Measurements from ENCODE around the gene TTC22.

Gene TTC22

DNA sequence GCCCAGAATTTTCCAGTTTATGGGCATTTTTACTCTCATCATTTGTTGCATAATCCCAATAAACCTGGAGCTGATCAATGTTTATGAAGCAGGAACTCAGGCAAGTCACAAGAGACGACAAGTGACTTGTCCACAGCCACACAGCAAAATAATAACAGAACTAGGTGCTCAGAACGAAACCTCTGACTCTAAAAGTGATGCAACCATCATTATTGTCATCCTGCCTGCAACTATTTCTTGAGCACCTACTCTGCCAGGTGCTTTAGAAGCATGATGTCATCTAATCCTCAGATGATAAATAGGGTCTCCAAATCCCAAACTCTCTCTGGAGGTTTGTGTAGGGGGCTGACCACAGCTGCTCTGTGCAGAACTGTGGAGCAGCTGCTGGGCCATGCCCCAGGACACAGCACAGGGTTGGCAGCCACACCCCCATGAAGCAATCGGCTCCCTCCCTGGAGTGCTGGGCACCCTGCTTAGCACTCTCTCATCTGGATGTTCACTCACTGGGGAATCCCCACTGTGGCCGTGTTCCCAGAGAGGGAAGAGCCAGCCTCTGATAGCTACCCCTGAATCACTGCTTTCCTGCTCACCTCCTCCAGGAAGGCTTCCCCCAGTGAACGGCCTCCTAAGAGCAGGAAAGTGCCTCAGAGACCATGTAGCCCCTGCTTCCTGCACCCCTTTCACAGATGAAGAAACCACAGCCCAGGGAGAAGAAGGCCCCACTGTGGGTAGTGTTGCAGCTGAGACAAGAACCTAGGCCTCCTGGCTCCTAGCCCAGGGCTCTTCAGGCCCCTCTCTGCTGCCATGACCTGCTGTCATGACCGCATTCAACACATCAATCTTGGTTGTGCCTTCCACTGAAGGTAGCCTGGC is 2.1 kb downstream of the TTC22 start:
- Histone ChIP-seq H3K4ac (ENCODE audit: low read length) (no peak overlapping the region), H3K4me3 (ENCODE audit: low read length in 2 of 2) (no peak overlapping the region), H4K8ac (ENCODE audit: low read depth, low read length) (no peak overlapping the region)

DNA sequence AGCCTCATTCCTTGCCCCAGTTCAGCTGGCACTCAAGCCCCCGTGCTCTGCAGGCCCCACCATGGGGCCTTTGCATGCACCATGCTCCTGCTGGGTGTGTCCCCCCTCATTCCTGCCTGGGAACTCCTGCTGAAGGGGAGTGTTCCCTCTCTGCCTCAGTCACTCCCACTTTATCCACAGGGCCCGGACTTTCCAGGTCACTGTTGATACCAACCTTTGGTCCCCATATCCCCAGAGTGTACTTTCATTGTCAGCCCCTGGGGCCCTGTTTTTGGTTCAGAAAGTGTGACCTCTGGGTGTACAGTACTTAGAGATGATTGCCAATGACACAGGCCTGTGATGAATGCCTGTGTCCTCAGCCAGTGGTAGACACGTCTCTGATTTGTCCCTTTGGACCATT is 2.9 kb downstream of the TTC22 start:
- Histone ChIP-seq H4K8ac (ENCODE audit: low read depth, low read length) (no peak overlapping the region), H2BK5ac (ENCODE audit: low read length) (no peak overlapping the region), H3K36me3 (replicated peaks in 1 of 2; ENCODE audit: control insufficient read depth in 2 of 2, insufficient read depth in 2 of 2, low read length in 2 of 2) (no peaks in the 10 kb centered on the region), H3K23ac (ENCODE audit: low read depth, low read length, poor library complexity) (no peak overlapping the region), H3K18ac (ENCODE audit: low read length) (no peak overlapping the region), H3K9me3 (replicated peaks in 1 of 2; ENCODE audit: control insufficient read depth in 2 of 2, insufficient read depth in 1 of 2, low read depth in 1 of 2, low read length in 2 of 2) (peaks cover 0 to 2% of the 10 kb centered on the region in 2 donors), H3K4me2 (ENCODE audit: insufficient read depth, low read length, poor library complexity, severe bottlenecking) (no peak overlapping the region), H2AK5ac (ENCODE audit: low read depth, low read length) (peak overlapping the region; percentile 14), H3K27ac (replicated peaks; ENCODE audit: low read length) (no peak overlapping the region), H3K79me1 (ENCODE audit: low read depth, low read length) (no peaks in the 10 kb centered on the region), H3K4me3 (ENCODE audit: low read length in 2 of 2) (no peak overlapping the region), H3K9ac (ENCODE audit: low read depth, low read length, poor library complexity) (no peak overlapping the region), H2BK12ac (ENCODE audit: low read length) (peak overlapping the region; percentile 31), H3K4me1 (ENCODE audit: control insufficient read depth in 2 of 2, insufficient read depth in 1 of 2, low read depth in 1 of 2, low read length in 2 of 2) (no peaks in the 10 kb centered on the region), H3K27me3 (ENCODE audit: control insufficient read depth in 3 of 3, insufficient read depth in 3 of 3, low read depth in 1 of 3, low read length in 3 of 3) (peaks cover 8 to 61% (median 20%) of the 10 kb centered on the region in 3 experiments), H2BK120ac (ENCODE audit: low read depth, low read length) (no peak overlapping the region), H4K91ac (ENCODE audit: low read depth, low read length, poor library complexity) (no peak overlapping the region), H3K4ac (ENCODE audit: low read length) (no peak overlapping the region), H2AFZ (ENCODE audit: low read length) (no peak overlapping the region), H3K14ac (ENCODE audit: low read length) (no peak overlapping the region), H2BK15ac (ENCODE audit: low read length) (no peak overlapping the region)
- no peak for DNase-seq (ENCODE audit: low spot score)
- WGBS, 2 donors (ENCODE audit: extremely low coverage in 2 of 2, insufficient read length in 2 of 2, insufficient replicate concordance in 1 of 2) = no CpG with 5 or more reads among the region's 3 CpGs

More for the DNA sequence above, 2.1 kb downstream of the TTC22 start:
- no peak for DNase-seq (ENCODE audit: low spot score)
- no CpG with 5 or more reads among the region's 6 CpGs for WGBS, 2 donors (ENCODE audit: extremely low coverage in 2 of 2, insufficient read length in 2 of 2, insufficient replicate concordance in 1 of 2)
- Histone ChIP-seq H2AFZ (ENCODE audit: low read length) (no peak overlapping the region), H4K91ac (ENCODE audit: low read depth, low read length, poor library complexity) (no peak overlapping the region), H3K9ac (ENCODE audit: low read depth, low read length, poor library complexity) (no peak overlapping the region), H2BK5ac (ENCODE audit: low read length) (no peak overlapping the region), H3K9me3 (replicated peaks in 1 of 2; ENCODE audit: control insufficient read depth in 2 of 2, insufficient read depth in 1 of 2, low read depth in 1 of 2, low read length in 2 of 2) (peaks cover 0 to 2% of the 10 kb centered on the region in 2 donors), H3K36me3 (replicated peaks in 1 of 2; ENCODE audit: control insufficient read depth in 2 of 2, insufficient read depth in 2 of 2, low read length in 2 of 2) (no peaks in the 10 kb centered on the region), H3K4me1 (ENCODE audit: control insufficient read depth in 2 of 2, insufficient read depth in 1 of 2, low read depth in 1 of 2, low read length in 2 of 2) (no peaks in the 10 kb centered on the region), H2BK15ac (ENCODE audit: low read length) (no peak overlapping the region), H3K23ac (ENCODE audit: low read depth, low read length, poor library complexity) (no peak overlapping the region), H2BK120ac (ENCODE audit: low read depth, low read length) (no peak overlapping the region), H3K14ac (ENCODE audit: low read length) (no peak overlapping the region), H3K27ac (replicated peaks; ENCODE audit: low read length) (no peak overlapping the region), H3K4me2 (ENCODE audit: insufficient read depth, low read length, poor library complexity, severe bottlenecking) (no peak overlapping the region), H3K27me3 (ENCODE audit: control insufficient read depth in 3 of 3, insufficient read depth in 3 of 3, low read depth in 1 of 3, low read length in 3 of 3) (peaks cover 8 to 62% (median 21%) of the 10 kb centered on the region in 3 experiments), H3K18ac (ENCODE audit: low read length) (no peak overlapping the region), H3K79me1 (ENCODE audit: low read depth, low read length) (no peaks in the 10 kb centered on the region), H2AK5ac (ENCODE audit: low read depth, low read length) (no peak overlapping the region), H2BK12ac (ENCODE audit: low read length) (no peak overlapping the region)

DNA sequence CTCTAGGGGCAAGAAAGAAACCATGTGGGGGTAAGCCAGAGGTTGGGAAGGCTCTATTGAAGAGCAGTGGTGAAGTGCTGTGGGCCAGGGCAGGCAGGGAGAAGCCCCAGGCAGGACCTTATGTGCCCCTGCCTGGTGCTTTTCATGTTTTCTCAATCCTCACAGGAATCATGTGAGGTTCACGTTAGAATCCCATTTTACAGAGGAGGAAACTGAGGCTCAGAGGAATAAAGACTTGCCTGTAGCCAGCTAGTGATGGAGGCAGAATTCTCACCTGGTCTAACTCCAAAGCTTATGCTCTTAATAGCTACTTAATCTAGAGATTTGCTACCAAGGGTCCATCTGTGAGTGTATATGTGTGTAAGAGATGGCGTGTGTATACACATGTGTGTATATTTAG is 4.2 kb downstream of the TTC22 start:
- no peak overlapping the region for H3K27ac ChIP-seq (replicated peaks; ENCODE audit: low read length)
- H3K9me3 ChIP-seq (replicated peaks in 1 of 2; ENCODE audit: control insufficient read depth in 2 of 2, insufficient read depth in 1 of 2, low read depth in 1 of 2, low read length in 2 of 2) = peaks cover 0 to 2% of the 10 kb centered on the region in 2 donors
- no peak overlapping the region for H3K4me3 ChIP-seq (ENCODE audit: low read length in 2 of 2)
- no peaks in the 10 kb centered on the region for H3K79me1 ChIP-seq (ENCODE audit: low read depth, low read length)
- no peak overlapping the region for H3K9ac ChIP-seq (ENCODE audit: low read depth, low read length, poor library complexity)
- no peak overlapping the region for H4K8ac ChIP-seq (ENCODE audit: low read depth, low read length)
- H3K23ac ChIP-seq (ENCODE audit: low read depth, low read length, poor library complexity) = no peak overlapping the region
- no peak overlapping the region for H2AFZ ChIP-seq (ENCODE audit: low read length)
- no peak overlapping the region for H3K4ac ChIP-seq (ENCODE audit: low read length)
- peaks cover 0 to 3% of the 10 kb centered on the region in 2 donors for H3K4me1 ChIP-seq (ENCODE audit: control insufficient read depth in 2 of 2, insufficient read depth in 1 of 2, low read depth in 1 of 2, low read length in 2 of 2)
- H2AK5ac ChIP-seq (ENCODE audit: low read depth, low read length) = no peak overlapping the region
- no peak overlapping the region for H2BK15ac ChIP-seq (ENCODE audit: low read length)
- H3K14ac ChIP-seq (ENCODE audit: low read length) = no peak overlapping the region
- H2BK5ac ChIP-seq (ENCODE audit: low read length) = no peak overlapping the region
- no peaks in the 10 kb centered on the region for H3K36me3 ChIP-seq (replicated peaks in 1 of 2; ENCODE audit: control insufficient read depth in 2 of 2, insufficient read depth in 2 of 2, low read length in 2 of 2)
- H4K91ac ChIP-seq (ENCODE audit: low read depth, low read length, poor library complexity) = no peak overlapping the region
- H3K18ac ChIP-seq (ENCODE audit: low read length) = no peak overlapping the region
- WGBS, 2 donors (ENCODE audit: extremely low coverage in 2 of 2, insufficient read length in 2 of 2, insufficient replicate concordance in 1 of 2) = no CpG with 5 or more reads among the region's 2 CpGs
- no peak overlapping the region for H2BK120ac ChIP-seq (ENCODE audit: low read depth, low read length)
- no peak overlapping the region for H3K4me2 ChIP-seq (ENCODE audit: insufficient read depth, low read length, poor library complexity, severe bottlenecking)
- DNase-seq (ENCODE audit: low spot score) = no peak
- H3K27me3 ChIP-seq (ENCODE audit: control insufficient read depth in 3 of 3, insufficient read depth in 3 of 3, low read depth in 1 of 3, low read length in 3 of 3) = peaks cover 8 to 52% (median 19%) of the 10 kb centered on the region in 3 experiments
- no peak overlapping the region for H2BK12ac ChIP-seq (ENCODE audit: low read length)

DNA sequence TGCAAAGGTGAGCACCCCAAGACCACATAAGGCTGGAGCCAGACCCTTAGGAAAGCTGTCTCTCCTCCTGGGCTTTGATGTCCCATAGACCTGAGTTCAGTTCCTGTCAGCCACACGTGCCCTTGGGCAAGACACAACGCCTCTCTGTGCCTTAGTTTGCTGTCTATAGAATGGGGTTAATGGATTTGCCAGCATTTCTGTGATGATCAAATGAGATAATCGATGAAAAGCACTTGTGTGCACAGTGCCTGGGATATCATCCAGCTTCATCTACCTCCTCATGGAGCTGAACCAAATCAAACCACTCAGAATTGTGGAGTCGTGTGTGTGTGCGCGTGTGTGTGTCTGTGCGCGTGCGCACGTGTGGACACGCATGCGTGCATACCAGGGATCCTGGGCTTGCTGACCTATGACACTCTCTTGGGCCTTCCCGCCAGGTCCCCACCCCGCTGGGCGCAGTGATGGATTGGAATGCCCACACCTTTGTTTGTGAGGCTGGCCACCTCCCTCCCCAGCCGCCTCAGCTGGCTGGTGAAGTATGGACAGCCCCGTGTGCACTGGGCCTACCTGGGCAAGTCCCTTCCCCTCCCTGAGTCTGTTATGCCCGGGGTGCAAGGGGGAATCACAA is 5.2 kb downstream of the TTC22 start:
- DNase-seq (ENCODE audit: low spot score) = no peak
- Histone ChIP-seq H3K9me3 (replicated peaks in 1 of 2; ENCODE audit: control insufficient read depth in 2 of 2, insufficient read depth in 1 of 2, low read depth in 1 of 2, low read length in 2 of 2) (no peaks in the 10 kb centered on the region), H3K36me3 (replicated peaks in 1 of 2; ENCODE audit: control insufficient read depth in 2 of 2, insufficient read depth in 2 of 2, low read length in 2 of 2) (no peaks in the 10 kb centered on the region), H3K4ac (ENCODE audit: low read length) (no peak overlapping the region), H2BK5ac (ENCODE audit: low read length) (no peak overlapping the region), H3K14ac (ENCODE audit: low read length) (peak overlapping the region; percentile 97), H4K8ac (ENCODE audit: low read depth, low read length) (no peak overlapping the region), H3K18ac (ENCODE audit: low read length) (peak overlapping the region; percentile 42), H2BK120ac (ENCODE audit: low read depth, low read length) (no peak overlapping the region), H3K23ac (ENCODE audit: low read depth, low read length, poor library complexity) (no peak overlapping the region), H3K4me1 (ENCODE audit: control insufficient read depth in 2 of 2, insufficient read depth in 1 of 2, low read depth in 1 of 2, low read length in 2 of 2) (peaks cover 0 to 3% of the 10 kb centered on the region in 2 donors), H3K4me3 (ENCODE audit: low read length in 2 of 2) (no peak overlapping the region), H3K4me2 (ENCODE audit: insufficient read depth, low read length, poor library complexity, severe bottlenecking) (no peak overlapping the region), H2BK15ac (ENCODE audit: low read length) (no peak overlapping the region), H2BK12ac (ENCODE audit: low read length) (no peak overlapping the region), H2AK5ac (ENCODE audit: low read depth, low read length) (no peak overlapping the region), H3K27me3 (ENCODE audit: control insufficient read depth in 3 of 3, insufficient read depth in 3 of 3, low read depth in 1 of 3, low read length in 3 of 3) (peaks cover 5 to 43% (median 10%) of the 10 kb centered on the region in 3 experiments), H3K79me1 (ENCODE audit: low read depth, low read length) (no peaks in the 10 kb centered on the region), H3K9ac (ENCODE audit: low read depth, low read length, poor library complexity) (peak overlapping the region; percentile 51), H4K91ac (ENCODE audit: low read depth, low read length, poor library complexity) (no peak overlapping the region), H2AFZ (ENCODE audit: low read length) (no peak overlapping the region), H3K27ac (replicated peaks; ENCODE audit: low read length) (no peak overlapping the region)
- no CpG with 5 or more reads among the region's 18 CpGs for WGBS, 2 donors (ENCODE audit: extremely low coverage in 2 of 2, insufficient read length in 2 of 2, insufficient replicate concordance in 1 of 2)

Data from neuronal stem cell (in vitro differentiated cells).